22Rv1 (cell line): ENCODE data around the gene CCDC81.
"Not testable (repeated sequence)": the region's sequence is repeated elsewhere in the genome, so short reads cannot be mapped to it uniquely, and the experiment has no call there.

ENCODE experiments used
- H3K27ac ChIP-seq: fragments of 450-650 bp; 2 replicates; pipeline ENCODE4 v1.5.1; 2017
- CTCF ChIP-seq: fragments of 450-650 bp; IDR thresholded peaks from 2 replicates; pipeline ENCODE4 v1.5.1; 2017; ENCODE audit warnings: mild to moderate bottlenecking
- ZFX ChIP-seq: fragments of 450-650 bp; IDR thresholded peaks from 2 replicates; pipeline ENCODE4 v1.6.1; 2017; ENCODE audit warnings: antibody characterized with exemption, borderline replicate concordance

The CCDC81 gene

GRCh38 chr11:86422371-86422770 is 47.7 kb downstream of the CCDC81 start:
- TF ChIP-seq ZFX (no peak), CTCF (no peak)
- H3K27ac ChIP-seq, result no peak overlapping the region

GRCh38 chr11:86423488-86423887 is 48.8 kb downstream of the CCDC81 start:
- not testable (repeated sequence) for H3K27ac ChIP-seq

GRCh38 chr11:86427441-86427840 is 52.8 kb downstream of the CCDC81 start:
- H3K27ac ChIP-seq, result no peak overlapping the region
- TF ChIP-seq CTCF (no peak), ZFX (no peak)

GRCh38 chr11:86431258-86431657 is 56.6 kb downstream of the CCDC81 start:
- TF ChIP-seq ZFX (no peak), CTCF (no peak)
- H3K27ac ChIP-seq, result no peak overlapping the region

- H3K27ac ChIP-seq, result not testable (repeated sequence)
These were observed 58.8 kb downstream of the CCDC81 start for GRCh38 chr11:86433361-86434095.

GRCh38 chr11:86435711-86436110 is 61.0 kb downstream of the CCDC81 start:
- TF ChIP-seq CTCF (no peak), ZFX (no peak)
- no peak overlapping the region for H3K27ac ChIP-seq

- no peak for TF ChIP-seq ZFX
- no peak for TF ChIP-seq CTCF
- no peak overlapping the region for H3K27ac ChIP-seq
These were observed 64.0 kb downstream of the CCDC81 start for GRCh38 chr11:86438685-86439084.

GRCh38 chr11:86440305-86440716 is 65.6 kb downstream of the CCDC81 start:
- H3K27ac ChIP-seq, result no peak overlapping the region
- no peak for TF ChIP-seq ZFX
- no peak for TF ChIP-seq CTCF
